Activated B cell treated with CpG ODN at 0.5 μM for 24 hours (primary cell): Measurements from ENCODE around the gene CHST13. TPM values are rescaled to one million over a fixed set of nuclear protein-coding genes. Genes with fewer than 3 reads are reported as not detected.

Experiments
- ATAC-seq: fragments of 200-7000 bp; cut with Tn5 transposase; one replicate; pipeline ENCODE4 v1.10.0; 2021; ENCODE audit warnings: low read depth, mild to moderate bottlenecking, moderate library complexity
- CTCF ChIA-PET: fragments of 350-600 bp; sonication (Branson Sonifier 250); formaldehyde crosslinking; loops from one replicate; lab custom pipeline; 2021; ENCODE audit warnings: antibody characterized with exemption; lab: Charles Lee
- POLR2A ChIA-PET: fragments of 350-600 bp; sonication (Branson Sonifier 250); formaldehyde crosslinking; loops from one replicate; lab custom pipeline; 2021; ENCODE audit warnings: antibody characterized with exemption; lab: Charles Lee
- DNase-seq: peaks from one replicate; pipeline ENCODE4 v3.0.0; 2022
- H3K27ac Mint-ChIP-seq: one replicate; pipeline ENCODE4 v1.8.0; 2020; ENCODE audit warnings: mixed read lengths
- H3K27me3 Mint-ChIP-seq: one replicate; pipeline ENCODE4 v1.8.0; 2021; ENCODE audit warnings: mixed read lengths
- H3K36me3 Mint-ChIP-seq: one replicate; pipeline ENCODE4 v1.8.0; 2021; ENCODE audit warnings: low read depth, mixed read lengths
- H3K4me1 Mint-ChIP-seq: one replicate; pipeline ENCODE4 v1.8.0; 2021; ENCODE audit warnings: mixed read lengths
- H3K4me3 Mint-ChIP-seq: one replicate; pipeline ENCODE4 v1.8.0; 2020; ENCODE audit warnings: mild to moderate bottlenecking, mixed read lengths
- H3K9me3 Mint-ChIP-seq: one replicate; pipeline ENCODE4 v1.8.0; 2020; ENCODE audit warnings: mixed read lengths
- intact Hi-C: fragments of 100-400 bp; cut with micrococcal nuclease; formaldehyde crosslinking; loops from one replicate; pipeline ENCODE4 v1.15.1; 2024
- total RNA-seq: library from RNA; stranded (reverse); gene quantifications from 2 replicates; pipeline ENCODE4 v1.2.3, GENCODE V29; 2022
- TF ChIP-seq, protein P1 (sequence below): fragments of 200-600 bp; IDR thresholded peaks from one replicate; pipeline ENCODE4 v1.8.0; 2022; ENCODE audit warnings: antibody characterized with exemption, mild to moderate bottlenecking

CHST13 gene
- total RNA-seq, 1 donor from 2014 or later: not detected

GRCh38 chr3:126573492-126574117 lies 49.6 kb downstream of the CHST13 start:
- TF ChIP-seq, protein P1, sequence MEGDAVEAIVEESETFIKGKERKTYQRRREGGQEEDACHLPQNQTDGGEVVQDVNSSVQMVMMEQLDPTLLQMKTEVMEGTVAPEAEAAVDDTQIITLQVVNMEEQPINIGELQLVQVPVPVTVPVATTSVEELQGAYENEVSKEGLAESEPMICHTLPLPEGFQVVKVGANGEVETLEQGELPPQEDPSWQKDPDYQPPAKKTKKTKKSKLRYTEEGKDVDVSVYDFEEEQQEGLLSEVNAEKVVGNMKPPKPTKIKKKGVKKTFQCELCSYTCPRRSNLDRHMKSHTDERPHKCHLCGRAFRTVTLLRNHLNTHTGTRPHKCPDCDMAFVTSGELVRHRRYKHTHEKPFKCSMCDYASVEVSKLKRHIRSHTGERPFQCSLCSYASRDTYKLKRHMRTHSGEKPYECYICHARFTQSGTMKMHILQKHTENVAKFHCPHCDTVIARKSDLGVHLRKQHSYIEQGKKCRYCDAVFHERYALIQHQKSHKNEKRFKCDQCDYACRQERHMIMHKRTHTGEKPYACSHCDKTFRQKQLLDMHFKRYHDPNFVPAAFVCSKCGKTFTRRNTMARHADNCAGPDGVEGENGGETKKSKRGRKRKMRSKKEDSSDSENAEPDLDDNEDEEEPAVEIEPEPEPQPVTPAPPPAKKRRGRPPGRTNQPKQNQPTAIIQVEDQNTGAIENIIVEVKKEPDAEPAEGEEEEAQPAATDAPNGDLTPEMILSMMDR: no peak
- Mint-ChIP-seq H3K4me1 (no peaks in the 10 kb centered on the region), H3K27me3 (peaks cover 3% of the 10 kb centered on the region), H3K36me3 (no peaks in the 10 kb centered on the region), H3K27ac (no peak overlapping the region), H3K9me3 (no peaks in the 10 kb centered on the region), H3K4me3 (no peak overlapping the region)
- no peak for ATAC-seq
- ChIA-PET CTCF (no interaction called here), POLR2A (no interaction called here)
- intact Hi-C loops: no loop called here
- DNase-seq: no peak

DNA sequence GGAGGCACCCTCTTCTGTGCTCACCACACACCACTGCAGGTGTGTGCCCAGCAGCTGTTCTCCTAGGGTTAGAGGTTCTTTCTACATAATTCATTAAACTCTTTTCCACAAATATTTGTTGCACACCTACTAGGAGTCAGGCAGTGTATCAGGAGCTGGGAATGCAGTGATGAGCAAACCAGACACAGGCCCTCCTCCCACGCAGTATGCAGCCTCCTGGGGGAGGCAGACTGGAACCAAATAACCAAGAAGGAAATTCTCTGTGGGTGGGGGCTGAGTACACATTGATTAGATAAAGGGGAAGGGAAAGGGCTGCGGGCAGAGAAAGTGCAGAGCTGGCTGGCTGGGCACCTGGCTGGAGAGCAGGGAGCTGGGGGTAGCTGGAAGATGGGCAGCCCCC lies 53.3 kb downstream of the CHST13 start:
- Mint-ChIP-seq H3K36me3 (no peaks in the 10 kb centered on the region), H3K27me3 (peaks cover 5% of the 10 kb centered on the region), H3K27ac (no peak overlapping the region), H3K9me3 (no peaks in the 10 kb centered on the region), H3K4me3 (no peak overlapping the region), H3K4me1 (no peaks in the 10 kb centered on the region)
- intact Hi-C loops: no loop called here
- no peak for ATAC-seq
- TF ChIP-seq, protein P1: no peak
- no peak for DNase-seq
- ChIA-PET CTCF (no interaction called here), POLR2A (no interaction called here)

- no peak overlapping the region for H3K4me3 Mint-ChIP-seq
- ATAC-seq (no peak), DNase-seq (no peak)
- H3K27ac Mint-ChIP-seq: no peak overlapping the region
- H3K36me3 Mint-ChIP-seq: no peaks in the 10 kb centered on the region
- H3K27me3 Mint-ChIP-seq: peaks cover 5% of the 10 kb centered on the region
- ChIA-PET POLR2A (no interaction called here), CTCF (no interaction called here)
- intact Hi-C loops: no loop called here
- H3K9me3 Mint-ChIP-seq: no peaks in the 10 kb centered on the region
- H3K4me1 Mint-ChIP-seq: no peaks in the 10 kb centered on the region
- TF ChIP-seq, protein P1: no peak
Measured at GRCh38 chr3:126578702-126579101, 54.7 kb downstream of the CHST13 start.

GRCh38 chr3:126580746-126581145 lies 56.8 kb downstream of the CHST13 start:
- no peak for DNase-seq
- intact Hi-C loops: no loop called here
- Mint-ChIP-seq H3K9me3 (peaks cover 3% of the 10 kb centered on the region), H3K4me1 (no peaks in the 10 kb centered on the region), H3K27ac (no peak overlapping the region), H3K4me3 (no peak overlapping the region), H3K36me3 (no peaks in the 10 kb centered on the region), H3K27me3 (peaks cover 5% of the 10 kb centered on the region)
- TF ChIP-seq, protein P1: no peak
- ChIA-PET POLR2A (no interaction called here), CTCF (no interaction called here)
- no peak for ATAC-seq

DNA sequence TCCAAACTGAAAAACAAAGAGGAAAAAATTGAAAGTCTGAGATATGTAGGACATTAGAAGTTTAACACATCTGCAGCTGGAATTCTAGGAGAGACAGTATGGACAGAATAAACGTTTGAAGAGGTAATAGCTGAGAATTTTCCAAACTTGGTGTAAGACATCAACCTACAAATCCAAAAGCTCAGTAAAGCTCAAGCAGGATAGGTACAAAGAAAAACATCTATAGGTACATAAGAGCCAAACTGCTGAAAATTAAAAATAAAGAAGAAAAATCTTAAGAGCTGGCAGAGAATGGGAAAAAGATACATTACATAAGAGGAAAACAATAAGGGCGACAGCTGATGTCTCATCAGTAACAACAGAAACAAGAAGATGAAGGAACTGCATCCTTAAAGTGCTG lies 57.6 kb downstream of the CHST13 start:
- peaks cover 5% of the 10 kb centered on the region for H3K27me3 Mint-ChIP-seq
- peaks cover 3% of the 10 kb centered on the region for H3K9me3 Mint-ChIP-seq
- no peaks in the 10 kb centered on the region for H3K36me3 Mint-ChIP-seq
- intact Hi-C loops: no loop called here
- H3K4me1 Mint-ChIP-seq: no peaks in the 10 kb centered on the region
- TF ChIP-seq, protein P1: no peak
- DNase-seq: no peak
- POLR2A ChIA-PET: no interaction called here
- ATAC-seq: no peak
- CTCF ChIA-PET: no interaction called here
- H3K27ac Mint-ChIP-seq: no peak overlapping the region
- H3K4me3 Mint-ChIP-seq: no peak overlapping the region
